NCI-H2029 treated with DMSO at 0.1 percent for 48 hours (cell line): ENCODE data around the gene FASLG.
"Not testable (repeated sequence)": the region's sequence is repeated elsewhere in the genome, so short reads cannot be mapped to it uniquely, and the experiment has no call there.

Source experiments
- DNase-seq: peaks from one replicate; lab custom pipeline; 2025; lab: John Stamatoyannopoulos, UW

Gene FASLG

GRCh38 chr1:172658871-172659453, at the start of gene FASLG:
TSS of gene FASLG (plus strand) at chr1:172659103. CDS start at chr1:172659202, 99 bp downstream.
- DNase-seq: no peak

- DNase-seq: no peak
Measured at GRCh38 chr1:172609528-172609927, 49.4 kb upstream of the FASLG start.

- DNase-seq: no peak
Measured at GRCh38 chr1:172612478-172612877, 46.4 kb upstream of the FASLG start.

GRCh38 chr1:172613294-172613693, 45.6 kb upstream of the FASLG start:
- DNase-seq: no peak

- DNase-seq: no peak
Measured at GRCh38 chr1:172616195-172616594, 42.7 kb upstream of the FASLG start.

GRCh38 chr1:172616636-172617035, 42.3 kb upstream of the FASLG start:
- DNase-seq: no peak

GRCh38 chr1:172620603-172621002, 38.3 kb upstream of the FASLG start:
- DNase-seq: not testable (repeated sequence)

GRCh38 chr1:172622541-172622940, 36.4 kb upstream of the FASLG start:
- DNase-seq: no peak

GRCh38 chr1:172623748-172624147, 35.2 kb upstream of the FASLG start:
- DNase-seq: no peak

- DNase-seq: no peak
Measured at GRCh38 chr1:172626845-172627244, 32.1 kb upstream of the FASLG start.

- no peak for DNase-seq
Measured at GRCh38 chr1:172627702-172628101, 31.2 kb upstream of the FASLG start.

- no peak for DNase-seq
Measured at GRCh38 chr1:172628401-172628800, 30.5 kb upstream of the FASLG start.

- DNase-seq: no peak
Measured at GRCh38 chr1:172629170-172629569, 29.7 kb upstream of the FASLG start.

GRCh38 chr1:172629638-172630037, 29.3 kb upstream of the FASLG start:
- no peak for DNase-seq

GRCh38 chr1:172630056-172630818, 28.7 kb upstream of the FASLG start:
- no peak for DNase-seq

GRCh38 chr1:172630868-172631267, 28.0 kb upstream of the FASLG start:
- no peak for DNase-seq

GRCh38 chr1:172637522-172637921, 21.4 kb upstream of the FASLG start:
- DNase-seq: no peak

GRCh38 chr1:172638249-172638648, 20.7 kb upstream of the FASLG start:
- no peak for DNase-seq

GRCh38 chr1:172638885-172639831, 19.7 kb upstream of the FASLG start:
- no peak for DNase-seq

- DNase-seq: no peak
Measured at GRCh38 chr1:172640111-172640510, 18.8 kb upstream of the FASLG start.

GRCh38 chr1:172641492-172641891, 17.4 kb upstream of the FASLG start:
- no peak for DNase-seq

GRCh38 chr1:172642970-172643369, 15.9 kb upstream of the FASLG start:
- peak; percentile 8 for DNase-seq

- DNase-seq: no peak
Measured at GRCh38 chr1:172646653-172647052, 12.2 kb upstream of the FASLG start.
